Heart left ventricle (tissue), 13 donors: ENCODE measurements around the gene IDH2.

Source experiments
- CTCF ChIP-seq, 12 donors: fragments of 200-600 bp; sonication (generic) in 4 of 12; IDR thresholded peaks; one replicate each; pipeline versions ENCODE4 v1.5.0 to v1.8.0; 2018 to 2022; ENCODE audit warnings: antibody characterized with exemption in 12 of 12, mild to moderate bottlenecking in 5 of 12
- POLR2A ChIP-seq, 2 donors: fragments of 450-650 bp; IDR thresholded peaks; one replicate each; pipeline ENCODE4 v1.6.1; 2017; ENCODE audit warnings: antibody characterized with exemption in 2 of 2, mild to moderate bottlenecking in 2 of 2, moderate library complexity in 2 of 2
- donor health status: ischemic (EF 13 %, LVEDD 7.1; RV severe dilation, severe dysfunction).
- donor health status: DM: no; HTN: yes; CAD: no.
- donor health status: DM: no; HTN: no; CAD: no.
- donor health status: ischemic (EF 25% LVEDD 6.9; RV normal size, moderate dysfunction).
- donor health status: ischemic (EF 25% LVEDD 5.7; RV mildly dilated, moderate dysfunction).
- donor health status: ischemic (EF 35%, LVEDD 5.7; RV mildly dilated, moderate dysfunction).
- donor health status: nonischemic (EF 11% LVEDD 7.7; RV severe dilation, severe dysfunction).
- donor health status: DM: yes; HTN: yes; CAD: no.
- donor health status: PGD.
- donor health status: ischemic (EF 29% LVEDD 5.4; RV normal size, mild dysfunction).
- donor health status: nonischemic (EF 23%, LVEDD 6.1; RV moderate dilation, normal function).

GRCh38 chr15:90149609-90150340 is 47.5 kb upstream of the IDH2 start:
- TF ChIP-seq POLR2A (IDR thresholded peaks at IDR 0.05): no peak
- TF ChIP-seq CTCF (IDR thresholded peaks at IDR 0.05): no peak
